H1 (cell line): Measurements from ENCODE around the gene ANXA1. TPM values are rescaled to one million over a fixed set of nuclear protein-coding genes. Genes with fewer than 3 reads are reported as not detected.

Experiments
- ATF2 ChIP-seq: IDR thresholded peaks from 2 replicates; pipeline ENCODE4 v1.6.1; 2012; ENCODE audit warnings: low read length, inconsistent platforms
- BCL11A ChIP-seq, 2 experiments: IDR thresholded peaks; one replicate each; pipeline ENCODE4 v1.6.1; 2011; ENCODE audit warnings: low read depth in 2 of 2, low read length in 2 of 2, mild to moderate bottlenecking in 2 of 2
- polyA plus RNA-seq, 7 experiments: library from polyadenylated mRNA; depleted of rRNA in 3 of 7; stranded (reverse) in 5 of 7; unstranded in 2 of 7; fragments of >200 nt in 5 of 7; fragments of 200-250 nt in 2 of 7; gene quantifications; 1 replicate in 5 of 7; 2 replicates in 1 of 7; 4 replicates in 1 of 7; pipeline versions ENCODE4 v1.2.1 to v1.2.3, GENCODE V29; 2011 to 2013; ENCODE audit warnings: missing spikeins in 2 of 7, mixed read lengths in 2 of 7
- total RNA-seq: library from RNA; stranded (reverse); fragmentation: NEBNext Ultra II Directional; extraction: Animal tissue kit (Norgen Biotek cat#: 25700); gene quantifications from 2 replicates; pipeline ENCODE4 v1.2.1, GENCODE V29; 2021

ANXA1 gene
- total and polyA plus RNA-seq, 2 of the 8 experiments (the other 6 are each of a cell fraction or from before 2014, with no cell fraction given) = 0.71 to 5.7 TPM

GRCh38 chr9:73202980-73203379 lies 51.3 kb downstream of the ANXA1 start (continued):
- TF ChIP-seq ATF2 (no peak), BCL11A (IDR thresholded peaks at IDR 0.05; ENCODE audit: low read depth in 2 of 2, low read length in 2 of 2) (no peak)
